CD4-positive, alpha-beta memory T cell (primary cell): Measurements from ENCODE around the gene KRTAP10-5. TPM values are rescaled to one million over a fixed set of nuclear protein-coding genes. Genes with fewer than 3 reads are reported as not detected.

Experiments used
- CTCF ChIA-PET: fragments of 350-600 bp; sonication (Branson Sonifier 250); formaldehyde crosslinking; loops from one replicate; lab custom pipeline; 2021; ENCODE audit warnings: inconsistent platforms; ENCODE audit not compliant: partially characterized antibody; lab: Charles Lee
- POLR2A ChIA-PET: fragments of 350-600 bp; sonication (Branson Sonifier 250); formaldehyde crosslinking; loops from one replicate; lab custom pipeline; 2021; ENCODE audit not compliant: partially characterized antibody; lab: Charles Lee
- DNase-seq, 5 donors: peaks; one replicate each; pipeline versions ENCODE4 v3.0.0 to v3.0.0-alpha.2; 2020 to 2022; ENCODE audit warnings: mixed read lengths in 1 of 5
- H3K27ac ChIP-seq: one replicate; pipeline ENCODE4 v1.7.0; 2013; ENCODE audit warnings: low read depth, low read length
- H3K27me3 ChIP-seq: 2 replicates; pipeline ENCODE4 v1.7.0; 2013; ENCODE audit warnings: mild to moderate bottlenecking, low read length, moderate library complexity; ENCODE audit not compliant: insufficient read depth
- H3K36me3 ChIP-seq: 2 replicates; pipeline ENCODE4 v1.7.0; 2013; ENCODE audit warnings: mild to moderate bottlenecking, low read length, moderate library complexity; ENCODE audit not compliant: insufficient read depth
- H3K4me1 ChIP-seq: 2 replicates; pipeline ENCODE4 v1.7.0; 2013; ENCODE audit warnings: mild to moderate bottlenecking, low read length, moderate library complexity; ENCODE audit not compliant: insufficient read depth
- H3K4me3 ChIP-seq, 2 donors: one replicate each; pipeline ENCODE4 v1.7.0; 2013; ENCODE audit warnings: low read length in 2 of 2, mild to moderate bottlenecking in 1 of 2
- H3K9me3 ChIP-seq, 2 donors: one replicate each; pipeline ENCODE4 v1.7.0; 2013; ENCODE audit warnings: low read length in 2 of 2, control low read depth in 1 of 2; ENCODE audit not compliant: control insufficient read depth in 1 of 2
- H3K27ac Mint-ChIP-seq, 7 donors: one replicate each; pipeline ENCODE4 v1.8.0; 2020 to 2021; ENCODE audit warnings: mixed read lengths in 7 of 7, mild to moderate bottlenecking in 6 of 7, inconsistent platforms in 3 of 7, moderate library complexity in 3 of 7
- H3K27me3 Mint-ChIP-seq, 2 donors: one replicate each; pipeline ENCODE4 v1.8.0; 2020 to 2021; ENCODE audit warnings: mixed read lengths in 2 of 2
- H3K36me3 Mint-ChIP-seq, 2 donors: one replicate each; pipeline ENCODE4 v1.8.0; 2020 to 2021; ENCODE audit warnings: mixed read lengths in 2 of 2, inconsistent platforms in 1 of 2, mild to moderate bottlenecking in 1 of 2
- H3K4me1 Mint-ChIP-seq, 4 donors: one replicate each; pipeline ENCODE4 v1.8.0; 2020 to 2021; ENCODE audit warnings: mixed read lengths in 4 of 4, mild to moderate bottlenecking in 1 of 4
- H3K4me3 Mint-ChIP-seq, 8 donors: one replicate each; pipeline ENCODE4 v1.8.0; 2020 to 2021; ENCODE audit warnings: mixed read lengths in 8 of 8, mild to moderate bottlenecking in 7 of 8, moderate library complexity in 6 of 8, inconsistent platforms in 3 of 8
- H3K9me3 Mint-ChIP-seq, 8 donors: one replicate each; pipeline ENCODE4 v1.8.0; 2020 to 2021; ENCODE audit warnings: mixed read lengths in 8 of 8, mild to moderate bottlenecking in 5 of 8, inconsistent platforms in 3 of 8, moderate library complexity in 1 of 8
- intact Hi-C: fragments of 100-400 bp; cut with micrococcal nuclease; formaldehyde crosslinking; loops from one replicate; pipeline ENCODE4 v1.15.1; 2023
- polyA plus RNA-seq, 2 donors: library from polyadenylated mRNA; unstranded; fragments of 300-500 nt; fragmentation: Illumina TruSeq; gene quantifications; one replicate each; pipeline ENCODE4 v1.2.3, GENCODE V29; 2021
- total RNA-seq, 2 experiments: library from RNA; stranded (reverse); gene quantifications; one replicate each; pipeline ENCODE4 v1.2.3, GENCODE V29; 2021

The KRTAP10-5 gene
- total and polyA plus RNA-seq, 4 experiments from 2014 or later, result not detected

DNA sequence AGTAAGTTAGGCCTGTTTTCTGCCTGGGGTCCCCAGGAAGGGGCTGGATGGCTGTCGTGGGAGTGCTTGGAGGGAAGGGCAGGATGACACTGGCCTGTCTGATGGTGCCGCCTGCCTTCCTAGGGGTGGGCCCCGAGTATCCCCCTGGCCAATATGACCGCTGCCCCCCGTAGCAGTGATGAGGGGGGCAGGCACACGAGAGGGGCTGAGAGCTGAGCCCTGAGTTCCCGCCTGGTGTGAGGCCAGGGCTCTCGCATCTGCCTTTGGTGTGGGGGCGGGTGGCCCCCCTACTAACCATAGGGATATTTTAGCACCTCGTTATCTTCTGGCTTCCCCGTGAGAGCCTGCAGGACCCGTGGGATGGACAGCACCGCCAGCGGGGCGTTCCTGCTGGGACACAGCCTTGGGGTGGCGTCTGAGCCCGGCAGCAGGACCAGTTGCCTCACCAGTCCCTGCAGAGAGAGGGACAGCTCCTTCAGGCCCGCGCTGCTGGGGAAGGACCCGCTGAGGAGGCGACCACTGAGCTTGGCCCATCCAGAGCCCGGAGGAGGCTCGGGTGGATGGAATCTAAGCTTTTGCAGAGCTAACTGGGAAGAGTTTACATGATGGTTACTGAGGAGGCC, 50.8 kb downstream of the KRTAP10-5 start:
- H3K4me3 Mint-ChIP-seq, result no peak overlapping the region
- intact Hi-C loops, result no loop called here
- CTCF ChIA-PET, result no interaction called here
- Histone ChIP-seq H3K4me1 (no peaks in the 10 kb centered on the region), H3K27ac (no peak overlapping the region), H3K27me3 (no peaks in the 10 kb centered on the region), H3K36me3 (no peaks in the 10 kb centered on the region), H3K9me3 (no peaks in the 10 kb centered on the region), H3K4me3 (no peak overlapping the region)
- no peaks in the 10 kb centered on the region for H3K36me3 Mint-ChIP-seq
- peak in 1 of 5 donors; percentile 19 for DNase-seq
- no peak overlapping the region for H3K27ac Mint-ChIP-seq
- H3K4me1 Mint-ChIP-seq, result peaks cover 0 to 4% (median 0%) of the 10 kb centered on the region in 4 donors
- peaks cover 0 to 2% of the 10 kb centered on the region in 2 donors for H3K27me3 Mint-ChIP-seq
- H3K9me3 Mint-ChIP-seq, result no peaks in the 10 kb centered on the region
- POLR2A ChIA-PET, result no interaction called here

Other genes with a start within 250 kb of the KRTAP10-5 start
- 10 to 100 TPM; 51.7 to 55.2 TPM for gene CFAP410, start 241.2 kb downstream of the KRTAP10-5 start, total RNA-seq
- gene CFAP410, start 241.2 kb downstream of the KRTAP10-5 start, polyA plus RNA-seq, result 10 to 100 TPM; 20.1 to 32.4 TPM
- 1 to 10 TPM; 1.3 to 1.7 TPM for gene TRPM2, start 227.0 kb downstream of the KRTAP10-5 start, total RNA-seq
- under 1 TPM in 1 of 2 donors, not detected in 1; 0.37 TPM for gene TRPM2, start 227.0 kb downstream of the KRTAP10-5 start, polyA plus RNA-seq
- gene LRRC3, start 125.1 kb downstream of the KRTAP10-5 start, total RNA-seq, result 1 to 10 TPM; 1.4 to 1.5 TPM
- under 1 TPM; 0.11 to 0.61 TPM for gene LRRC3, start 125.1 kb downstream of the KRTAP10-5 start, polyA plus RNA-seq
- gene KRTAP10-1, start 40.4 kb downstream of the KRTAP10-5 start, total RNA-seq, result not detected
- not detected for gene KRTAP10-1, start 40.4 kb downstream of the KRTAP10-5 start, polyA plus RNA-seq
- not detected for gene KRTAP10-2, start 29.1 kb downstream of the KRTAP10-5 start, total RNA-seq
- not detected for gene KRTAP10-2, start 29.1 kb downstream of the KRTAP10-5 start, polyA plus RNA-seq
- not detected for gene KRTAP10-3, start 21.8 kb downstream of the KRTAP10-5 start, total RNA-seq
- not detected for gene KRTAP10-3, start 21.8 kb downstream of the KRTAP10-5 start, polyA plus RNA-seq
- gene KRTAP10-4, start 6.9 kb downstream of the KRTAP10-5 start, total RNA-seq, result not detected
- gene KRTAP10-4, start 6.9 kb downstream of the KRTAP10-5 start, polyA plus RNA-seq, result not detected
- gene KRTAP10-6, start 11.9 kb upstream of the KRTAP10-5 start, total RNA-seq, result not detected
- gene KRTAP10-6, start 11.9 kb upstream of the KRTAP10-5 start, polyA plus RNA-seq, result not detected
- not detected for gene KRTAP10-7, start 20.0 kb upstream of the KRTAP10-5 start, total RNA-seq
- gene KRTAP10-7, start 20.0 kb upstream of the KRTAP10-5 start, polyA plus RNA-seq, result not detected
- not detected for gene KRTAP10-8, start 31.5 kb upstream of the KRTAP10-5 start, total RNA-seq
- not detected for gene KRTAP10-8, start 31.5 kb upstream of the KRTAP10-5 start, polyA plus RNA-seq
- gene KRTAP10-9, start 46.5 kb upstream of the KRTAP10-5 start, total RNA-seq, result not detected
- not detected for gene KRTAP10-9, start 46.5 kb upstream of the KRTAP10-5 start, polyA plus RNA-seq
- not detected for gene KRTAP10-10, start 56.8 kb upstream of the KRTAP10-5 start, total RNA-seq
- not detected for gene KRTAP10-10, start 56.8 kb upstream of the KRTAP10-5 start, polyA plus RNA-seq
- not detected for gene KRTAP10-11, start 65.8 kb upstream of the KRTAP10-5 start, total RNA-seq
- gene KRTAP10-11, start 65.8 kb upstream of the KRTAP10-5 start, polyA plus RNA-seq, result not detected
- not detected for gene KRTAP12-4, start 74.1 kb upstream of the KRTAP10-5 start, total RNA-seq
- not detected for gene KRTAP12-4, start 74.1 kb upstream of the KRTAP10-5 start, polyA plus RNA-seq
- gene KRTAP12-3, start 77.3 kb upstream of the KRTAP10-5 start, total RNA-seq, result not detected
- 1 to 10 TPM in 1 of 2 donors, not detected in 1; 1.2 TPM for gene KRTAP12-3, start 77.3 kb upstream of the KRTAP10-5 start, polyA plus RNA-seq
- not detected for gene KRTAP12-2, start 86.3 kb upstream of the KRTAP10-5 start, total RNA-seq
- gene KRTAP12-2, start 86.3 kb upstream of the KRTAP10-5 start, polyA plus RNA-seq, result not detected
- not detected for gene KRTAP12-1, start 101.6 kb upstream of the KRTAP10-5 start, total RNA-seq
- gene KRTAP12-1, start 101.6 kb upstream of the KRTAP10-5 start, polyA plus RNA-seq, result not detected
- gene KRTAP10-12, start 116.6 kb upstream of the KRTAP10-5 start, total RNA-seq, result not detected
- gene KRTAP10-12, start 116.6 kb upstream of the KRTAP10-5 start, polyA plus RNA-seq, result not detected
- gene TSPEAR, start 131.0 kb upstream of the KRTAP10-5 start, total RNA-seq, result not detected
- under 1 TPM in 1 of 2 donors, not detected in 1; 0.07 TPM for gene TSPEAR, start 131.0 kb upstream of the KRTAP10-5 start, polyA plus RNA-seq
- gene UBE2G2, start 221.2 kb upstream of the KRTAP10-5 start, total RNA-seq, result 100 to 1,000 TPM; 125 to 131 TPM
- 10 to 100 TPM; 51.8 to 65.9 TPM for gene UBE2G2, start 221.2 kb upstream of the KRTAP10-5 start, polyA plus RNA-seq
- 10 to 100 TPM; 36.3 to 37.3 TPM for gene SUMO3, start 237.5 kb upstream of the KRTAP10-5 start, total RNA-seq
- gene SUMO3, start 237.5 kb upstream of the KRTAP10-5 start, polyA plus RNA-seq, result 10 to 100 TPM; 74.9 to 99.7 TPM